Measurements from ENCODE around the gene PJA1.

DNA sequence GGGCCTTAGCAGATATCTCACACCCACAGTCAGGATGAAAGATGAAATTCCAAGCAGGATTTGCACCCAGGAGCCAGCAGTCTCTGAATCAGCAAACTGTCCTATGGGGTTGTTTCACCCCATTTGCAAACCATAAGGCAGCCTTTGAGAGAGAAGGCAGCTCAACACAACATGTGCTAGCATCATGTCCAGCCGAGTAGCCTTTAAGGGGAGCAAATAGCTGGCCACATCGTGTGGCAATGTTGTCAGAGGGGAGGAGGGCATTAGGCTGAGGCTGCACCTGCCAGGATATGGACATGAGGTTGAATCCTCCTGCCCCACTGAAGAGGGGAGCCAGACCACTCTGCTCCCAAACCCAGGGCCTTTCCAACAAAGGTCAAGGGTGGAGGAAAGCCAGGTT lies 20.6 kb upstream of the PJA1 start:
- TF ChIP-seq, protein P1, sequence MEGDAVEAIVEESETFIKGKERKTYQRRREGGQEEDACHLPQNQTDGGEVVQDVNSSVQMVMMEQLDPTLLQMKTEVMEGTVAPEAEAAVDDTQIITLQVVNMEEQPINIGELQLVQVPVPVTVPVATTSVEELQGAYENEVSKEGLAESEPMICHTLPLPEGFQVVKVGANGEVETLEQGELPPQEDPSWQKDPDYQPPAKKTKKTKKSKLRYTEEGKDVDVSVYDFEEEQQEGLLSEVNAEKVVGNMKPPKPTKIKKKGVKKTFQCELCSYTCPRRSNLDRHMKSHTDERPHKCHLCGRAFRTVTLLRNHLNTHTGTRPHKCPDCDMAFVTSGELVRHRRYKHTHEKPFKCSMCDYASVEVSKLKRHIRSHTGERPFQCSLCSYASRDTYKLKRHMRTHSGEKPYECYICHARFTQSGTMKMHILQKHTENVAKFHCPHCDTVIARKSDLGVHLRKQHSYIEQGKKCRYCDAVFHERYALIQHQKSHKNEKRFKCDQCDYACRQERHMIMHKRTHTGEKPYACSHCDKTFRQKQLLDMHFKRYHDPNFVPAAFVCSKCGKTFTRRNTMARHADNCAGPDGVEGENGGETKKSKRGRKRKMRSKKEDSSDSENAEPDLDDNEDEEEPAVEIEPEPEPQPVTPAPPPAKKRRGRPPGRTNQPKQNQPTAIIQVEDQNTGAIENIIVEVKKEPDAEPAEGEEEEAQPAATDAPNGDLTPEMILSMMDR (IDR thresholded peaks at IDR 0.05; ENCODE audit: low read depth, low read length, poor library complexity, severe bottlenecking): no peak
- no peak for TF ChIP-seq EZH2phosphoT487 (IDR thresholded peaks at IDR 0.05; ENCODE audit: borderline replicate concordance, low read length)
